Tibial artery (tissue), 4 donors: ENCODE data around the gene ITPRIPL1.

ENCODE experiments used
- DNase-seq, 2 donors: peaks; one replicate each; pipeline ENCODE4 v3.0.0-alpha.2; 2019
- H3K27ac ChIP-seq, 2 donors: fragments of 200-600 bp; sonication (generic) in 1 of 2; 1 replicate in 1 of 2; 2 replicates in 1 of 2; pipeline ENCODE4 v1.5.1; 2018 to 2019; ENCODE audit warnings: mild to moderate bottlenecking in 1 of 2
- H3K27me3 ChIP-seq, 2 donors: fragments of 200-600 bp; sonication (generic) in 1 of 2; one replicate each; pipeline versions ENCODE4 v1.5.1 to v1.6.0; 2016 to 2019
- H3K36me3 ChIP-seq, 3 donors: fragments of 200-600 bp; sonication (generic) in 2 of 3; one replicate each; pipeline ENCODE4 v1.5.1; 2016 to 2019; ENCODE audit warnings: mild to moderate bottlenecking in 2 of 3
- H3K4me1 ChIP-seq, 4 donors: fragments of 200-600 bp; sonication (generic) in 2 of 4; 1 replicate in 3 of 4; 2 replicates in 1 of 4; pipeline ENCODE4 v1.5.1; 2016 to 2019
- H3K4me3 ChIP-seq, 2 donors: fragments of 200-600 bp; sonication (generic) in 1 of 2; 1 replicate in 1 of 2; 2 replicates in 1 of 2; pipeline ENCODE4 v1.5.1; 2018 to 2019; ENCODE audit warnings: mild to moderate bottlenecking in 2 of 2
- H3K9me3 ChIP-seq, 3 donors: fragments of 200-600 bp; sonication (generic) in 1 of 3; one replicate each; pipeline ENCODE4 v1.5.1; 2016 to 2019
- CTCF ChIP-seq, 2 experiments: fragments of 200-600 bp in 1 of 2; fragments of 450-650 bp in 1 of 2; IDR thresholded peaks; one replicate each; pipeline ENCODE4 v1.5.1; 2017 to 2019; ENCODE audit warnings: antibody characterized with exemption in 2 of 2, mild to moderate bottlenecking in 1 of 2, moderate library complexity in 1 of 2
- intact Hi-C: fragments of 100-400 bp; cut with DNase I; formaldehyde crosslinking; loops from one replicate; pipeline ENCODE4 v1.15.0; 2023; ENCODE audit warnings: low total_unique reads

Gene ITPRIPL1

GRCh38 chr2:96306370-96306769 lies 18.7 kb upstream of the ITPRIPL1 start:
- peak overlapping the region; percentile 70 to 84 for H3K27ac ChIP-seq
- H3K36me3 ChIP-seq = peaks cover 21 to 24% (median 22%) of the 10 kb centered on the region in 3 donors
- H3K4me1 ChIP-seq = peaks cover 3 to 26% (median 11%) of the 10 kb centered on the region in 4 donors
- H3K27me3 ChIP-seq = peaks cover 0 to 4% of the 10 kb centered on the region in 2 donors
- H3K4me3 ChIP-seq = peak overlapping the region; percentile 57 to 69
- H3K9me3 ChIP-seq = no peaks in the 10 kb centered on the region
- peak in 1 of 2 donors; percentile 10 for DNase-seq
- intact Hi-C loops = loop anchor here (10.0 kb wide), 2 partner anchors 162 to 198 kb away; partner anchors contain the start of genes DUSP2 and NEURL3
- no peak for TF ChIP-seq CTCF (IDR thresholded peaks at IDR 0.05)

DNA sequence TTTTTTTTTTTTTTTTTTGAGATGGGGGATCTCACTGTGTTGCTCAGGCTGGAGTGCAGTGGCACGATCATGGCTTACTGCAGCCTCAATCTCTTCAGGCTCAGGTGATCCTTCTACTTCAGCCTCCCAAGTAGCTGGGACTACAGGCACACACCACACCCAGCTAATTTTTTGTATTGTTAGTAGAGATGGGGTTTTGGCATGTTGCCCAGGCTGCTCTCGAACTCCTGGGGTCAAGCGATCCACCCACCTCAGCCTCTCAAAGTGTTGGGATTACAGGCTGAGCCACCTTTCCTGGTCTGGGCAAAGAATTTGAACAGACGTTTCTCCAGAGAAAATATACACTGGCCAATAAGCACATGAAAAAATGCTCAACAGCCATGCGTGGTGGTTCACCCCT lies 16.9 kb upstream of the ITPRIPL1 start:
- Histone ChIP-seq H3K9me3 (no peaks in the 10 kb centered on the region), H3K27ac (no peak overlapping the region), H3K4me1 (peaks cover 3 to 18% (median 11%) of the 10 kb centered on the region in 4 donors), H3K36me3 (peaks cover 2 to 6% (median 4%) of the 10 kb centered on the region in 3 donors), H3K27me3 (peaks cover 0 to 4% of the 10 kb centered on the region in 2 donors), H3K4me3 (no peak overlapping the region)
- no peak for DNase-seq
- intact Hi-C loops = loop anchor here (10.0 kb wide), 2 partner anchors 163 to 197 kb away; partner anchors contain the start of genes DUSP2 and NEURL3
- TF ChIP-seq CTCF (IDR thresholded peaks at IDR 0.05) = no peak

DNA sequence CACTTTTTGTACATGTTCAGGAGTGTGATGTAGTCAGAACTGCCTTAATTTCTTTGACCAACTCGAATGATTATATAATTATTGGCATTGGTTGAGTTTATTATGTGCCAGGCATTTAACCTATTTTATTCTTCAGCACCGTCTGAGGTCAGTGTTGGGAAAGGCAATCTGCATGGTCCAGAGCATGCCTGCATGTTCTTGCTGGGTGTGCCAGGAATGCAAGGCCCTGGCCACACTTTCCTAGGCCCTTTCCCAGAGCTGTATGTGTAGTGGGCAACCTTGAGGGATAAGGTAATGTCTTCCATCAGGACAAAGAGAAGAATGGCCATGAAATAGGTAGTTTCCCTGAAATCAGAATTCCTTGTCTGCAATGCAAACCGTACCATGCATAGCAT lies 10.1 kb upstream of the ITPRIPL1 start:
- intact Hi-C loops = no loop called here
- TF ChIP-seq CTCF (IDR thresholded peaks at IDR 0.05) = no peak
- H3K4me3 ChIP-seq = no peak overlapping the region
- H3K27me3 ChIP-seq = peaks cover 0 to 31% of the 10 kb centered on the region in 2 donors
- H3K4me1 ChIP-seq = no peaks in the 10 kb centered on the region
- H3K27ac ChIP-seq = no peak overlapping the region
- no peak for DNase-seq
- H3K9me3 ChIP-seq = no peaks in the 10 kb centered on the region
- no peaks in the 10 kb centered on the region for H3K36me3 ChIP-seq

- intact Hi-C loops = no loop called here
- peak in 1 of 2 donors; percentile 38 for DNase-seq
- Histone ChIP-seq H3K4me3 (no peak overlapping the region), H3K4me1 (no peaks in the 10 kb centered on the region), H3K27me3 (peaks cover 0 to 36% of the 10 kb centered on the region in 2 donors), H3K27ac (no peak overlapping the region), H3K9me3 (no peaks in the 10 kb centered on the region), H3K36me3 (no peaks in the 10 kb centered on the region)
- TF ChIP-seq CTCF (IDR thresholded peaks at IDR 0.05) = no peak
Measured at GRCh38 chr2:96315400-96316071, 9.6 kb upstream of the ITPRIPL1 start.

DNA sequence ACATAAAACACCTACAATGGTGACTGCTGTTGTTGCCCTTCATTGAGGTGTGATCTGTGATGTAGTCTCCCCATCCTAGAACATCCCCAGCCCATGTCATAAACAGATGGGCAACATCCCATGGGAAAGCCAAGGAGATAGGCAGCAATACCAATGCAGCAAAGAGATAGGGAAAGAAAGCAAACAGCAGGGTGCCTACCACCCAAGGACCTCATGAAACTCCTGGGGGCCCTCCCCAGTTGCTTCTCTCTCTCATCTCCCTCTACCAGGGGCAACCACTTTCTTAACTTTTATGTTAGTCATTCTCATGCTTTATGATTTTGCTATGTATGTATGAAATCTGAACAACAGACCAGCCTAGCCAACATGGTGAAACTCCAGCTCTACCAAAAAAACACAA lies 8.1 kb upstream of the ITPRIPL1 start:
- H3K4me3 ChIP-seq = no peak overlapping the region
- peaks cover 0 to 41% of the 10 kb centered on the region in 2 donors for H3K27me3 ChIP-seq
- H3K36me3 ChIP-seq = no peaks in the 10 kb centered on the region
- peaks cover 0 to 13% (median 11%) of the 10 kb centered on the region in 4 donors for H3K4me1 ChIP-seq
- no peak for TF ChIP-seq CTCF (IDR thresholded peaks at IDR 0.05)
- intact Hi-C loops = no loop called here
- no peak for DNase-seq
- H3K9me3 ChIP-seq = no peaks in the 10 kb centered on the region
- H3K27ac ChIP-seq = no peak overlapping the region
